Smooth muscle cell (in vitro differentiated cells): ENCODE results near the gene GGT7. TPM values are rescaled to one million over a fixed set of nuclear protein-coding genes. Genes with fewer than 3 reads are reported as not detected.
A peak's percentile ranks its signal among the peaks of the same experiment; 100 is the strongest.

ENCODE experiments used
- DNase-seq: peaks from one replicate; lab custom pipeline; 2025; ENCODE audit not compliant: unreplicated experiment; lab: John Stamatoyannopoulos, UW
- H2AFZ ChIP-seq: fragments of 200-600 bp; sonication (generic); 2 replicates; pipeline ENCODE4 v1.6.0; 2016; ENCODE audit warnings: antibody characterized with exemption, low read depth, mild to moderate bottlenecking
- H3F3A ChIP-seq: fragments of 200-600 bp; sonication (generic); 2 replicates; pipeline ENCODE4 v1.6.0; 2017; ENCODE audit warnings: antibody characterized with exemption, low read depth
- H3K27ac ChIP-seq: fragments of 200-600 bp; sonication (generic); 2 replicates; pipeline ENCODE4 v1.5.1; 2016; ENCODE audit warnings: low read depth, mild to moderate bottlenecking
- H3K27me3 ChIP-seq: fragments of 200-600 bp; sonication (generic); 2 replicates; pipeline ENCODE4 v1.6.1; 2016; ENCODE audit warnings: low read depth, mild to moderate bottlenecking
- H3K36me3 ChIP-seq: fragments of 200-600 bp; sonication (generic); 2 replicates; pipeline ENCODE4 v1.5.1; 2016; ENCODE audit warnings: low read depth
- H3K4me1 ChIP-seq: fragments of 200-600 bp; sonication (generic); 2 replicates; pipeline ENCODE4 v1.5.1; 2016; ENCODE audit warnings: low read depth
- H3K4me2 ChIP-seq: fragments of 200-600 bp; sonication (generic); 2 replicates; pipeline ENCODE4 v1.6.0; 2016; ENCODE audit warnings: mild to moderate bottlenecking
- H3K4me3 ChIP-seq: fragments of 200-600 bp; sonication (generic); 2 replicates; pipeline ENCODE4 v1.5.1; 2016; ENCODE audit warnings: mild to moderate bottlenecking
- H3K79me2 ChIP-seq: fragments of 200-600 bp; sonication (generic); 2 replicates; pipeline ENCODE4 v1.6.0; 2016; ENCODE audit warnings: low read depth, mild to moderate bottlenecking
- H3K9ac ChIP-seq: fragments of 200-600 bp; sonication (generic); 2 replicates; pipeline ENCODE4 v1.6.0; 2016; ENCODE audit warnings: low read depth
- H3K9me3 ChIP-seq: fragments of 200-600 bp; sonication (generic); replicated peaks from 2 replicates; pipeline ENCODE4 v1.5.1; 2016; ENCODE audit warnings: low read depth
- H4K20me1 ChIP-seq: fragments of 200-600 bp; sonication (generic); 2 replicates; pipeline ENCODE4 v1.6.0; 2016; ENCODE audit warnings: low read depth
- WGBS: methylation state at CpG from one replicate; pipeline ENCODE4 v1.1.7; 2016; ENCODE audit warnings: low lambda C conversion rate; 5-methylcytosine and 5-hydroxymethylcytosine counted together
- polyA plus RNA-seq: library from polyadenylated mRNA; unstranded; fragments of >200 nt; fragmentation: Nextera tagmentation; extraction: Ambion mirVana; gene quantifications from 2 replicates; pipeline ENCODE4 v1.2.1, GENCODE V29; 2016
- total RNA-seq: library from RNA; depleted of rRNA; stranded (reverse); fragments of >200 nt; gene quantifications from 2 replicates; pipeline ENCODE4 v1.2.3, GENCODE V29; 2014
- TF ChIP-seq, protein P1 (sequence below): fragments of 200-600 bp; sonication (generic); IDR thresholded peaks from 2 replicates; pipeline ENCODE4 v1.5.1; 2017; ENCODE audit warnings: borderline replicate concordance, mild to moderate bottlenecking, antibody characterized with exemption; ENCODE audit not compliant: insufficient read depth, poor library complexity, severe bottlenecking

The GGT7 gene
- total and polyA plus RNA-seq, 2 experiments from 2014 or later = 4.0 to 15.2 TPM

DNA sequence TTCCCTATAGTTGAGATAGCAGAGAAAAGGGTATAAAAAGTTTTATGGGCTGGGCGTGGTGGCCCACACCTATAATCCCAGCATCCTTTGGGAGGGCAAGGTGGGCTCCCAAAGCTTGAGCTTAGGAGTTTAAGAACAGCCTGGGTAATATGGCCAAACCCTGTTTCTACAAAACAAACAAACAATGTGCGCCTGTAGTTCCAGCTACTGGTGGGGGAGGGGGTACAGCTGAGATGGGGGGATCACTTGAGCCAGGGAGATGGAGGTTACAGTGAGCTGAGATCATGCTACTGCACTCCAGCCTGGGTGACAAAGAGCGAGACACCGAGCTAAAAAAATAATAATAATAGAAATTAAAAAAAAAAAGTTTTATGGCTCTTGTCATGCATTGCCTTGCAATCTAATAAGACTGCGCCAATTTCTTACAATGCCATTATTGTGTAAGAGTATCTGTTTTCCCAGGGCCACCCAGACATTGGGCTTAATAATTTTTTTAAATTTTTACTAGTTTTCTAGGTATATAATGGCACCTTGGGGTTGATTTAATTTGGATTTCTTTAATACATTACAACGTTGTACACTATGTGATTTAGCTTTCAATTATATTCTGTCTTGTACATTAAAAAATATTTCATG, 7.7 kb upstream of the GGT7 start:
- no peak overlapping the region for H3K9ac ChIP-seq
- peaks cover 17% of the 10 kb centered on the region for H3K79me2 ChIP-seq
- peaks cover 5% of the 10 kb centered on the region for H3K36me3 ChIP-seq
- H3K4me1 ChIP-seq = no peaks in the 10 kb centered on the region
- H3K27ac ChIP-seq = no peak overlapping the region
- WGBS = 94% methylated on average over 6 of the region's 6 CpGs
- H3K27me3 ChIP-seq = no peaks in the 10 kb centered on the region
- TF ChIP-seq, protein P1, sequence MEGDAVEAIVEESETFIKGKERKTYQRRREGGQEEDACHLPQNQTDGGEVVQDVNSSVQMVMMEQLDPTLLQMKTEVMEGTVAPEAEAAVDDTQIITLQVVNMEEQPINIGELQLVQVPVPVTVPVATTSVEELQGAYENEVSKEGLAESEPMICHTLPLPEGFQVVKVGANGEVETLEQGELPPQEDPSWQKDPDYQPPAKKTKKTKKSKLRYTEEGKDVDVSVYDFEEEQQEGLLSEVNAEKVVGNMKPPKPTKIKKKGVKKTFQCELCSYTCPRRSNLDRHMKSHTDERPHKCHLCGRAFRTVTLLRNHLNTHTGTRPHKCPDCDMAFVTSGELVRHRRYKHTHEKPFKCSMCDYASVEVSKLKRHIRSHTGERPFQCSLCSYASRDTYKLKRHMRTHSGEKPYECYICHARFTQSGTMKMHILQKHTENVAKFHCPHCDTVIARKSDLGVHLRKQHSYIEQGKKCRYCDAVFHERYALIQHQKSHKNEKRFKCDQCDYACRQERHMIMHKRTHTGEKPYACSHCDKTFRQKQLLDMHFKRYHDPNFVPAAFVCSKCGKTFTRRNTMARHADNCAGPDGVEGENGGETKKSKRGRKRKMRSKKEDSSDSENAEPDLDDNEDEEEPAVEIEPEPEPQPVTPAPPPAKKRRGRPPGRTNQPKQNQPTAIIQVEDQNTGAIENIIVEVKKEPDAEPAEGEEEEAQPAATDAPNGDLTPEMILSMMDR = no peak
- no peak overlapping the region for H3K4me2 ChIP-seq
- DNase-seq = no peak
- H3K9me3 ChIP-seq = no peaks in the 10 kb centered on the region
- H4K20me1 ChIP-seq = peaks cover 3% of the 10 kb centered on the region
- no peak overlapping the region for H3K4me3 ChIP-seq
- peaks cover 5% of the 10 kb centered on the region for H3F3A ChIP-seq
- H2AFZ ChIP-seq = no peak overlapping the region

DNA sequence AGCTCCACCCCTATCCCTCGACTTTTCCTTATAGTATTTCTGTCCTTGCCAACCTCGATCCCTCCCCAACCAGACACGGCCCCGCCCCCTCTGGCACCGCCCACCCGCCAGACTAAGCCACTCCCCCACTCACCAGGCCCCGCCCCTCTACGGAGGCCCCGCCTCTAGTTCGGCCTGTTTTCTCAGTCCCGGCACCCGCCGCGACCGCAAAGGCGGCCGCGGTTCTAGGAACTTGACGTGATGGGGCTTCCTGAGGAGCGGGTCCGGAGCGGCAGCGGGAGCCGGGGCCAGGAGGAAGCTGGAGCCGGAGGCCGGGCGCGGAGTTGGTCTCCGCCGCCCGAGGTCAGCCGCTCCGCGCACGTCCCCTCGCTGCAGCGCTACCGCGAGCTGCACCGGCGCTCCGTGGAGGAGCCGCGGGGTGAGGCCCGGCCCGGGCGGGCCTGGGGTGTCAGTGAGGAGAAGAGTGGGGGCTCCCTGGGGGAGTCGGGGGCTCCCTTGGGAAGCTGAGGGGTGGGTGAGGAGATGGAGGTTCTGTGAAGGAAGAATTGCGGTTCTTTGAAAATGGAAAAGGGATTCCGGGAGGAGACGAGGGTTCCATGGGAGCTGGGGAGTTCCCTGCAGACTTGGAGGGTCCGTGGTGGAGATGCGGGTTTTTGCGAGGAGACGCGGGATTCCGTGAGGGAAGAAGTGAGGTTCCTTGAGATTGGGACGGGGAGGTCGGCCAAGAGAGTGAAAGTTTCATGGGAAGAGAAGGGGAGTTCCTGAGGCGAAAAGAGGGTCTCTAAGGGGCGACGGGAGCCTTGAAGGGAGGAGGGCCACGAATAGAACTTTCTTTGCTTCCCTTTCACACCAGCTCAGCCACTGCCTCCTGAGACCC, 4.0 kb upstream of the GGT7 start, which contains the start of gene ACSS2:
Gene ACSS2 (plus strand): TSS at position 207 of the 877 bp plus-strand sequence. CDS start 34 bp downstream, at position 241.
- peak; percentile 98 for DNase-seq
- peak within 1 kb of the TSS; percentile 97 for H3K4me3 ChIP-seq
- WGBS = under 1% methylated on average over 54 of the region's 63 CpGs
- H3F3A ChIP-seq = peaks cover 5% of the 10 kb centered on the region
- H3K36me3 ChIP-seq = no peaks in the 10 kb centered on the region
- H3K4me2 ChIP-seq = peak within 1 kb of the TSS; percentile 96
- peaks cover 3% of the 10 kb centered on the region for H4K20me1 ChIP-seq
- no peaks in the 10 kb centered on the region for H3K27me3 ChIP-seq
- H3K27ac ChIP-seq = no peak within 1 kb of the TSS
- peaks cover 6% of the 10 kb centered on the region for H3K4me1 ChIP-seq
- TF ChIP-seq, protein P1 = no peak
- H3K79me2 ChIP-seq = peaks cover 17% of the 10 kb centered on the region
- no peaks in the 10 kb centered on the region for H3K9me3 ChIP-seq
- H3K9ac ChIP-seq = peak within 1 kb of the TSS; percentile 71
- H2AFZ ChIP-seq = peak within 1 kb of the TSS; percentile 95

DNA sequence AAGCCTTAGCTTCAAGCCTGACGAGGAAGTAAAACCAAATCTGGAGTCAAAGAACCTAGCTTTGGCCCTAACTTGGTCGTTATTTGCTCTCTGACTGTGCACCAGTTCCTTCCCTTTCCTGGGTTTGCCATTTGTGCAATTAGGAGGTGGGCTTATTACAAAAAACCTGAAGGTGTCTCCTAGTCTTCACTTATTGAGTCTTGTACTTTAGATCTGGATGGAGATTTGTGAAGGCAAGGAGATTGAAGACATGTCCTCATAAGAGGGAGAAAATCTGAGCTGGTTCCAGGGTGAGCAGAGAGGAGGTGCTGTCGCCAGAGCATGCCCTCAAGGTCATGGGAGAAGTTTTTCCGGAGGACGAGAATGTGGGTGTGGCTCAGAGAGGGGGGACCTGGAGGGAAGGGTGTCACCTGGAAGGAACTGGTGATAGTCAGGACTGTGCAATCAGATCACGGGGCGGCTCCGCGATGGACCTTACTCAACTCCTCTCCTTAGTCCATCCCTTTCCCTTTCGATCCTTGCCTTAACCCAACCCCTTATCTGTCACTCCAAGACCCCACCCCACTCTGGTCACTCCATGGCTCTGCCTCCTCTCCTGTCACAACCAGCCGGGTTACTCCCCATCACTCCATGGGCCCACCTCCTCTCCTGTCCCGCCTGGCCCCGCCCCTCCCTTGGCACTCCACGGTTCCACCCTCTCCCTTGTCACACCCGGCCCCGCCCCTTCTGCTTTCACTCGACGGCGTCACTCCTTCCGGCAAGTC, 3.2 kb upstream of the GGT7 start:
- peaks cover 6% of the 10 kb centered on the region for H3K4me1 ChIP-seq
- H3K79me2 ChIP-seq = peaks cover 17% of the 10 kb centered on the region
- peak overlapping the region; percentile 74 for H3K4me2 ChIP-seq
- peak overlapping the region; percentile 97 for H3K4me3 ChIP-seq
- H3K9ac ChIP-seq = no peak overlapping the region
- peaks cover 3% of the 10 kb centered on the region for H4K20me1 ChIP-seq
- H3K36me3 ChIP-seq = no peaks in the 10 kb centered on the region
- 14% methylated on average over 11 of the region's 20 CpGs for WGBS
- H3K27ac ChIP-seq = no peak overlapping the region
- DNase-seq = no peak
- peaks cover 5% of the 10 kb centered on the region for H3F3A ChIP-seq
- peak overlapping the region; percentile 52 for H2AFZ ChIP-seq
- H3K27me3 ChIP-seq = no peaks in the 10 kb centered on the region
- H3K9me3 ChIP-seq = no peaks in the 10 kb centered on the region
- TF ChIP-seq, protein P1 = no peak
